Uterus (tissue), 2 donors: Measurements from ENCODE around the gene ARVCF.

ENCODE experiments used
- POLR2A ChIP-seq, 2 donors: fragments of 450-650 bp; IDR thresholded peaks; one replicate each; pipeline ENCODE4 v1.6.1; 2016; ENCODE audit warnings: antibody characterized with exemption in 2 of 2, mild to moderate bottlenecking in 1 of 2, moderate library complexity in 1 of 2
- TF ChIP-seq, protein P1 (sequence below), 4 experiments: fragments of 200-600 bp in 2 of 4; fragments of 450-650 bp in 2 of 4; sonication (generic) in 2 of 4; IDR thresholded peaks; one replicate each; pipeline ENCODE4 v1.5.1; 2016 to 2019; ENCODE audit warnings: antibody characterized with exemption in 4 of 4, mild to moderate bottlenecking in 2 of 4, moderate library complexity in 1 of 4

DNA sequence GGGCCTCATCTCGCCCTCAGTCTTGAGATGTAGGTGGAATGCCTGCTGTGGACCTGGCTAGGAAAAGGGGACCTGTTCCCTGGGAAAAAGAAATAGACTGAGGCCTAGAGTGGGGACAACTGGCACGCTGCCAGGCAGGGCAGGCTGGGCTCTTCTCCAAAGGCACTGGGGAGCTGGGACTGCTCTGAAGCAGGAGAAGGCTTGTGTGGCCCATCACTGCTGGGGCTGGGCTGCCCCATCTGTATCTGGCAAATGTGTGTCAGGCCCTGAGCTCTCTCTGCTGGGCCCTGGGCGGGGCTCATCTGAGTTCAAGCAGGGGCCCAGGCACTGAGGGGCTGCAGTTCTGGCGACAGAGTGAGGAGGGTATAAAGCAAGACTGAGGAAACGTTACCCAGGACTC is 32.9 kb downstream of the ARVCF start:
- TF ChIP-seq, protein P1, sequence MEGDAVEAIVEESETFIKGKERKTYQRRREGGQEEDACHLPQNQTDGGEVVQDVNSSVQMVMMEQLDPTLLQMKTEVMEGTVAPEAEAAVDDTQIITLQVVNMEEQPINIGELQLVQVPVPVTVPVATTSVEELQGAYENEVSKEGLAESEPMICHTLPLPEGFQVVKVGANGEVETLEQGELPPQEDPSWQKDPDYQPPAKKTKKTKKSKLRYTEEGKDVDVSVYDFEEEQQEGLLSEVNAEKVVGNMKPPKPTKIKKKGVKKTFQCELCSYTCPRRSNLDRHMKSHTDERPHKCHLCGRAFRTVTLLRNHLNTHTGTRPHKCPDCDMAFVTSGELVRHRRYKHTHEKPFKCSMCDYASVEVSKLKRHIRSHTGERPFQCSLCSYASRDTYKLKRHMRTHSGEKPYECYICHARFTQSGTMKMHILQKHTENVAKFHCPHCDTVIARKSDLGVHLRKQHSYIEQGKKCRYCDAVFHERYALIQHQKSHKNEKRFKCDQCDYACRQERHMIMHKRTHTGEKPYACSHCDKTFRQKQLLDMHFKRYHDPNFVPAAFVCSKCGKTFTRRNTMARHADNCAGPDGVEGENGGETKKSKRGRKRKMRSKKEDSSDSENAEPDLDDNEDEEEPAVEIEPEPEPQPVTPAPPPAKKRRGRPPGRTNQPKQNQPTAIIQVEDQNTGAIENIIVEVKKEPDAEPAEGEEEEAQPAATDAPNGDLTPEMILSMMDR (IDR thresholded peaks at IDR 0.05), result no peak
- no peak for TF ChIP-seq POLR2A (IDR thresholded peaks at IDR 0.05)
